Inflammatory macrophage treated with lipopolysaccharide for 1 hour (primary cell): ENCODE data around the gene HEPH.
"Not testable (repeated sequence)": the region's sequence is repeated elsewhere in the genome, so short reads cannot be mapped to it uniquely, and the experiment has no call there.

Experiments
- DNase-seq, 2 donors: peaks; one replicate each; pipeline ENCODE4 v3.0.0-alpha.2; 2020 to 2022

Gene HEPH

DNA sequence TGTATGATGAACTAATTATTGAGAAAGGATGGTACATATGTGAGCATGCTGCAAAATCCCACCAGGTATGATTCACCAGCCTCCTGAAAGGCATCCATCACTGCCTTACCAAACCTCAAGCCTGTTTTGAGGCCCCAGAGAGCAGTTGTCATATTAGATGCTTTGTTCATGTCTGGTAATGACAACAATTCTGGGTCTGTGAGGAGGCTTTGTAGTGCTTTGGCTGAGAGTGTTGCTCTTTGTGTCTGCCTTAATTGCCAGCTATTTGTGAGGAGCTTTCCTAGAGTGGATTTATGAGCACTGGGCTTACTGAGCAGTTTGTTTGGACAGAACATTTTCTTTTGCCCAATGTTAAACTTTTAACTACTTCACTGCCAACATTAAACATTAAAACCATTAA lies 69.2 kb downstream of the HEPH start:
- no peak for DNase-seq

- not testable (repeated sequence) for DNase-seq
These were observed 69.9 kb downstream of the HEPH start for GRCh38 chrX:66233904-66234303.

DNA sequence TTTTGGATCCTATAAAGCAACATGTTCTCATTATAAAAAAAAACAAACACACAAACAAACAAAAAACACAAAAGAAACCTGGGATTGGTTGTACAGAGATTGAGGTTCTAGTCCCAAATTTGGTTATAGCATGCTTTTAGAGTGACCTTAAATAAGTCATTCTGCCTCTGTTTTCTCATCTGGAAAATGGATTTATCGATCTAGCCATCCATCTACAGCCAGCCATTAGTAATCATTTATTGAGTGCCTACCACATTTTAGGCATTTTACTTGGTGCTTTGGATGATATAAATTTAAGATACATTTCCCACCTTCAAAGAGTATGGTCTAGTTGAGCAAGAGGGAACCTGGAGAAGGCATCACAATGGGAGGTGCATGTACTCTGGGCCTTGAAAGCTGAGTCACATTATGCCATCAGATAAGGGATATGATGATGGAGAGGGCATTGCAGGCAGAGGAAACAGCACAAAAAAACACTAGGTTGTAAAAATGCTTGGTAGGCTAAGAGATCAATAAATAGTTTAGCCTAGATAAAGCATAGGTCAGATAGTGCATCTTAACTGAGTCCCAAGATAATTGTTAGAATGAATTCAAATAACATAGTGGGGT lies 91.4 kb downstream of the HEPH start:
- DNase-seq = no peak

DNA sequence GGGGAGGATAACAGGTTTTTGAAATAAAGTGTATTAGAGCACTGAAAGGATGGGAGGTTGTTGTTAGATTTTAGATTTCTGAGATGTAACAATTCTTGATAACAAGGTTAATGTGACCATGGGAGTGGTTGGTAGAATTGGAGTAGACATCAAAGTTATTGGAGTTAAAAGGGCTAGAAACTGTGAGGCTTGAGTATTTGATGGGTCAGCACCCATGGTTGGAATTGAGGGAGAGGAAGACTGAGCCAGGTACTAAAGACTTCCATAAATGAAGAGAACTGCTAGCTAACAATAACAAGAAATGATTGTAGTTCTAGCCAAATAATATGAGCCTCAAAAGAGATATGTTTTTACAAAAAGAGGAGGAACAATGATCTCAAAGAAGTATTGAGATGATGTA lies 98.8 kb downstream of the HEPH start:
- no peak for DNase-seq
